GM12865 (cell line): ENCODE results near the gene ANXA1.

ENCODE experiments used
- DNase-seq: peaks from one replicate; pipeline ENCODE4 v3.0.0; 2010; ENCODE audit warnings: low read depth
- H3K4me3 ChIP-seq: 2 replicates; pipeline ENCODE4 v1.5.1; 2011; ENCODE audit warnings: mild to moderate bottlenecking, low read depth, low read length, control low read depth
- TF ChIP-seq, protein P1 (sequence below): IDR thresholded peaks from 2 replicates; pipeline ENCODE4 v1.5.1; 2011; ENCODE audit warnings: low read length, control low read depth, low read depth, inconsistent platforms; ENCODE audit not compliant: insufficient read depth; ENCODE audit errors: missing control alignments

ANXA1 gene

DNA sequence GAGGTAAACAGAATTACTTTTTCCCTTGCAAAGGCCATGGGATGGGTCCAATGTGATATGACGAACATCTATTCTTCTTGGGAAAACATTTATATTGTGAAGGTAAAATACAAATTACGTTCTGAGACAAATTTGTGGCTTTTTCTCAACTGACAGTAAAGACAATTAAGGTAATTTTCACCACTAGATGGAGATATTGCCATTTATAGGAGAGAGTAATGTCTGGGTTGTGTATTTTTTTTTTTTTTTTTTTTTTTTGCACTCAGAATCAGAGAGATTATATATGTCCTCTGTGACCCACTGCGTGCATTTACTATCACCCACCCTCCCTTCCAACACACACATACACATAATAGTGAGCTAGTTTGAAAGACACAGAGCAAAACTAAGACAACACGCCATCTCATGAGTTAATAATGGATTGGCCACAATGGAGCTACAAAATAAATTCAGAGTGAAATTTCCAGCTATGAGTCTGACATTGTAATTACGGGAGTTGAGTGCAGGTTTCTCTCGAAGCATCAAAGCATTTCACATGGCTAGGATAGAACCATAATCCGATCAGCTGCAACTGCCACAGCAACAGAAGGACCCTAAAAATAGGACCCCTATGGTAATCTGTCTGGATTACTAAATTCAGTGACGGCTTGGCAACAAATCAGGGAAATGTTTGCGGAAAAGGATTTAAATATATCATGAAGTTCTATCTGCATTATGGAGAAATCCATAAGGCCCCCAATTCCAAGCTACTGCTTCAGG is 49.2 kb downstream of the ANXA1 start:
- TF ChIP-seq, protein P1, sequence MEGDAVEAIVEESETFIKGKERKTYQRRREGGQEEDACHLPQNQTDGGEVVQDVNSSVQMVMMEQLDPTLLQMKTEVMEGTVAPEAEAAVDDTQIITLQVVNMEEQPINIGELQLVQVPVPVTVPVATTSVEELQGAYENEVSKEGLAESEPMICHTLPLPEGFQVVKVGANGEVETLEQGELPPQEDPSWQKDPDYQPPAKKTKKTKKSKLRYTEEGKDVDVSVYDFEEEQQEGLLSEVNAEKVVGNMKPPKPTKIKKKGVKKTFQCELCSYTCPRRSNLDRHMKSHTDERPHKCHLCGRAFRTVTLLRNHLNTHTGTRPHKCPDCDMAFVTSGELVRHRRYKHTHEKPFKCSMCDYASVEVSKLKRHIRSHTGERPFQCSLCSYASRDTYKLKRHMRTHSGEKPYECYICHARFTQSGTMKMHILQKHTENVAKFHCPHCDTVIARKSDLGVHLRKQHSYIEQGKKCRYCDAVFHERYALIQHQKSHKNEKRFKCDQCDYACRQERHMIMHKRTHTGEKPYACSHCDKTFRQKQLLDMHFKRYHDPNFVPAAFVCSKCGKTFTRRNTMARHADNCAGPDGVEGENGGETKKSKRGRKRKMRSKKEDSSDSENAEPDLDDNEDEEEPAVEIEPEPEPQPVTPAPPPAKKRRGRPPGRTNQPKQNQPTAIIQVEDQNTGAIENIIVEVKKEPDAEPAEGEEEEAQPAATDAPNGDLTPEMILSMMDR, result peak; percentile 38
- no peak overlapping the region for H3K4me3 ChIP-seq
- DNase-seq, result peak; percentile 18

DNA sequence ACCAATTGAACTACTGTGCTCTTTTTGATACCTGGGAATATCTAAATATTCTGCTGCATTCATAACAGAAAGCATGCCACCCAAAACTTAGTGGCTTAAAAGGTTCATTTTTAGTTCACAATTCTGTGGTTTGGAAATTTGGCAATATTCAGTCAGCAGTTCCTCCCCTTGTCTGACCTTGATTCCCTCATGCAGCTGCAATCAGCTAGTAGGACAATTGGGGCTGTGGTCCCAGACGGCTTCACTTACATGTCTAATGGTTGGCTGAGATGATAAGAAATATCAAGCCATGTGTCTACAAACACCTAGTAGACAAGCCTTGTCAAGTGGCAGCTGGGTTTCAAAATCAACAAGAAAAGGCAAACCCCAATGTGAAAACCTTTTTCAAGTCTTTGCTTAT is 51.3 kb downstream of the ANXA1 start:
- DNase-seq, result no peak
- TF ChIP-seq, protein P1, result no peak
- no peak overlapping the region for H3K4me3 ChIP-seq

DNA sequence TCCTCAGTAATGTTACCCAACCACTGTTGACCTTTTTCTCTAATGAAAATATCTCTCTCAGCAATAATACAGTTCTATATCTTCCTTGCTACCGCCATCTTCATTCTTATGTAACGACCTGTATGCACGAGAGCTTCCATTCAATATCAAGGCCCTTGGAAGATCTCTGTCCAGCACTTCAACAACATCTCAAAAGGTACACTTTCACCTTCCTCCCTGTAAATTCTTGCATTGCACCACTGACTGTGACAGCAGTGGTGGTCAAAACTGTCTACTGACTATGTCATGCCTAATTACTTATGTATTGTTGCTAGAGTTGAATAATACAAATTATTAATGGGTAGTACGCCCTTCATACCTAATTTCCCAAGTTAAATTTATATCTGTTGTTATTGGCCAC is 53.3 kb downstream of the ANXA1 start:
- DNase-seq, result no peak
- H3K4me3 ChIP-seq, result no peak overlapping the region
- TF ChIP-seq, protein P1, result no peak

DNA sequence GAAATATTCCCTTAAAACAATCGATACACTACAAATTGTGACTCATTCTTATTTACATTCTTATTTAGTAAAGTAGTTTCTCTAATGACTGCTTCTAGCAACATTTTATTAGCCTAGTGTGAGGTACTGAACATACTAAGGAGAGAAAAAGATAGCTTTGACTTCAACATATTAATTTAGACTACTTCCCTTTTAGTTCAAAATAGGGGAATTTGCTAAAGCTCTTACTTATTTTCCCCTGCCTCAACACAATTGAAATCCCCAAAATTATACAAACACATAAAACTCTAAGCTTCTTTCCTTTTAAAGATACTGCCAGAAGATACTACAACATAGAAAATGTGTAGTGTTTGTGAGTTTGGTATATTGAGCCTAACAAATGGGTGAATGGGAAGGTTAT is 55.2 kb downstream of the ANXA1 start:
- DNase-seq, result no peak
- H3K4me3 ChIP-seq, result no peak overlapping the region
- TF ChIP-seq, protein P1, result no peak

DNA sequence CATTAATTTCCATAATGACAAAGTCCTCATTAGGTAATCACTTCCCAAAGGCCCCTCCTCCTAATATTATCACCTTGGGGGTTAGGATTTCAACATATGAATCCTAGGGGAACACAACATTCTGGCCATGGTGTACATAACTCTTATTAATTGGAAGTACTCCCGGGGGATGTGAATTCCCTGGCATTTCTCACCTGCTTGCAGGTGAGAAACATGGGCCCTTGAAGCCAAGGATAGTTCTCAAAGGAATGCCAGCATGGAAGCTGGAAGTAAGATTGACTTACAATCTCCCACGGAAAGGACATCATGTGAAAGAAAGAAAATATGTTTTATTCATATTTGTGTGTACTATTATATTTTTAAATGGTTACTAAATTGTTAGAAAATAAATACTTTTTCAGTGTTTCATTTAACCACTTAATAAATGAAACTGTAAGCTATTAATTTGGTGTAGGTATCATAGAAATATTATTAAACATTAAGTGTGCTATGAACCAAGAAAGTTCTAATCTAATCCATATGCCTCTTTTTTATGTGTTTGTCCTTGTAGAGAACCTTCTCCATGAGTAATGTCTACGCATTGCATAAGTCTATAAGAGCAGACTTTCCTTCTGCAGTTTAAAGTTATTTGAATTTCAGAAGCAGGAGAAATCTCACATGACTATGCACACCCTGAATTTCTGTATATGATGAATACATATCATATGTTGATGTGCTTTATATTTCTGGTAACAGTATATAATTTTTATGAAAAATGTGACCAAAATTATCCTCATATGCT is 59.4 kb downstream of the ANXA1 start:
- TF ChIP-seq, protein P1, result no peak

DNA sequence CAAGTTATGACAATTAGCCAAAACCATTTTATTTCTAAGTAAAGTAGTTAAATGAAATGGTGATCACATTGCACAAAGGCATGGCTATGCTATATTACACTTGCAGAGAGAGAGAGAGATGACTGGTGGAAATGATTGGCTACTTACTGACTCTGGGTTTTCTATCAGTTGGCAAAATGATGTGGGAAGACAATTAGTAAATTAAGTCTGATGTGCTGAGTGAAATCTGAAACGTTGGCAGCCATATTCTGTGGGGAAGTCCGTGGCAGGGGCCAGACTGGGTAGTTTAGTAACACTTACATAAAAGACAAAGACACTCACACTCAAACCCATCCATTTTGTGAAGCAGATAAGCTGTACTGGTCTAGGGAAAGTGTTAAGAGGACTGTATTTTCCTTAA is 61.6 kb downstream of the ANXA1 start:
- no peak overlapping the region for H3K4me3 ChIP-seq
- DNase-seq, result no peak
- TF ChIP-seq, protein P1, result no peak

More for the DNA sequence above, 59.4 kb downstream of the ANXA1 start:
- no peak for DNase-seq
- no peak overlapping the region for H3K4me3 ChIP-seq

DNA sequence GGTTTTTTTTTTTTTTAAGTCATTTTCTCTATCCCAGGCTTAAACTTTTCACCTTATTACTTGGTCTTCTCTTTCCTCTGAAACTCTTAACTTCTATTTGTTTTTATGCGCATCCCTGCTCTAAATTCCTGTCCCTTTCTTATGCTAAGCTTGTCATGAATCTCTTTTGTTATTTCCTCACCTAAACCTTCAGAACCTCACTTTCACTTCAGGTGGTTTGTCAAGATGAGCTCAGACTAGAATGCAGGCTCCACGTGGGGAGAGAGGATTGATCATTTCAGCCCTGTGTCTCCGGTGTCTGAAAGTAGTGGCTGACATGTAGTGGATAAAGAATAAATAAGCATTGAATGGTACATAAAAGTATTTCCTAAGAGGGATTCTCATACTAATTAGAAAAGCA is 63.6 kb downstream of the ANXA1 start:
- no peak overlapping the region for H3K4me3 ChIP-seq
- TF ChIP-seq, protein P1, result no peak
- no peak for DNase-seq
